HG03342 (cell line): ENCODE data around the gene NARS2.

ENCODE experiments used
- ATAC-seq: cut with Tn5 transposase; IDR thresholded peaks from one replicate; pipeline ENCODE4 v1.9.1; 2021; ENCODE audit warnings: mild to moderate bottlenecking, moderate library complexity; ENCODE audit not compliant: unreplicated experiment

Gene NARS2

DNA sequence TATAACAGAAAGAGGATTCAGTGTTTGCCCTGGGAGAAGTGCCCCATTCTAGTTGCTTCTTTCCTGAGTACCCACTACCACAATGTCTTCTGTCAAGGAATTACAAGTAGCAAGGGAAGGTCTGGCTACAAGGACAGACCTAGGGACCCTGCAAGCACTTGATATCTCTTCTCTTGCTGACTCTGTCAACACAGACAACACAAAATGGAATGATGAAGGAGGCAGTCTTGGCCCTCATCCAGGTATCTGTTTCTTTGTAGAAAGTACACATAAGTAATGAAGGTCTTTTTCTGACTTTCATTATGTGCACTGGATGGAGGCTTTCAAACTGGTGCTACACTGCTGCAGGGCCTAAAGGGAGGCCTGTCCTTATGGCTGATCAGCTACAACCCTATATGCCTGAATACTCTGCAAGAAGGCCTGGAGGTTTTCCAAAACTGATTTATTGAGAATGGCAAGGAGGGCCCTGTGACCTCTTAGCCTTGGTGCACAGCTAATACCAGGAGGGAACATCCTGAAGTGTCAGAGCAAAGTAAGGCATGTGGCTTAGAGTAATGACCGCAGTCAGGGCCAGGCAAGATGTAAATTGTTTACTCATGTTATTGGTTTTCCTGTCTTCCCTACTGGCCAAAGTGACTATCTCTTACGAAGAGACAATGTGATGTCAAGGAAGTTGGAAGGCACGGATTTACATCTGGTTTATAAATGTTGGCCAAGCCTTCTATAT is 188.3 kb downstream of the NARS2 start:
- no peak for ATAC-seq
